HG02884 (cell line): ENCODE results near the gene CACNB2.
"Not testable (repeated sequence)": the region's sequence is repeated elsewhere in the genome, so short reads cannot be mapped to it uniquely, and the experiment has no call there.

Source experiments
- ATAC-seq: cut with Tn5 transposase; IDR thresholded peaks from one replicate; pipeline ENCODE4 v1.9.1; 2021; ENCODE audit warnings: mild to moderate bottlenecking, moderate library complexity; ENCODE audit not compliant: unreplicated experiment

Gene CACNB2

DNA sequence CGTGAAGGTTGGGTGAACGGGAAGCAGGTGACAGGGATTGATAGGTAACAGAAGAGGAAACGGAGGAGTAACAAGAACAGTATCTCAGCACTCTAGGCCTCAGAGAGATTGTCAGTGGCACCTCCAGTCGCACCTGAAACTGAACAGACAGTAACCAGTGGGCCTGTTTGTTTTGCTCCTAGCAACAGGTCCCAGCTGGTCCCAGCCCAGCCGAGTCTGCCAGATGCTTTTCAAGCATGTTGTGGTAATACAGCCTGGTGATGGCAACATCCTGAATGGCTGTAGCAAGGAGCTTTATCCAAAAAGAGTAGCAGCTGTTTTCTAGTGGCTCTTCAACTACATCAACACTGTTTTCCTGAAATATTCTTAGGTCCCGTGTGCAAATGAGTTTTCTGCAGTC, 4.7 kb downstream of the CACNB2 start:
- no peak for ATAC-seq

DNA sequence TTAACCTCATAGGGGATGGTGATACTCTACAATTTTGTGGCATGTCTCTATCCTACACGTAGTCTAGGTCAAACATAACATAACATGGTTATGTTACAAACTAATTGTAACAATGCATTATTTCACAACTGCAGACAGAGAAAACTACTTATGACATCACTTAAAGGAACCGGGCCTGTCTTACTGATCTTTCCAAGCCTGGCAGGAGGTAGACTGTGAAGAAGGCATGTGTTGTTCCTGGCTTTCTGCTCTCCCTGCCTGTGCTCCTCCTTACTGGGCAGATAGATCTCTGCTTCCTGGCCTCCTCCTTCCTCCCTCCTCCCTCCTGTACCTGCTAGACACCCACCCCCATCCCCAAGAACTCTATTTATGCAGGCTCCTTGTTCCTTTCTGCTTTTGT, 5.4 kb downstream of the CACNB2 start:
- ATAC-seq = no peak

GRCh38 chr10:18149196-18149800, 9.1 kb downstream of the CACNB2 start:
- ATAC-seq = no peak

- ATAC-seq = no peak
These were observed 11.2 kb downstream of the CACNB2 start for GRCh38 chr10:18151356-18151890.

- ATAC-seq = not testable (repeated sequence)
These were observed 13.2 kb downstream of the CACNB2 start for GRCh38 chr10:18153381-18153780.

- ATAC-seq = no peak
These were observed 15.1 kb downstream of the CACNB2 start for GRCh38 chr10:18155321-18155720.

GRCh38 chr10:18156797-18157196, 16.6 kb downstream of the CACNB2 start:
- not testable (repeated sequence) for ATAC-seq

DNA sequence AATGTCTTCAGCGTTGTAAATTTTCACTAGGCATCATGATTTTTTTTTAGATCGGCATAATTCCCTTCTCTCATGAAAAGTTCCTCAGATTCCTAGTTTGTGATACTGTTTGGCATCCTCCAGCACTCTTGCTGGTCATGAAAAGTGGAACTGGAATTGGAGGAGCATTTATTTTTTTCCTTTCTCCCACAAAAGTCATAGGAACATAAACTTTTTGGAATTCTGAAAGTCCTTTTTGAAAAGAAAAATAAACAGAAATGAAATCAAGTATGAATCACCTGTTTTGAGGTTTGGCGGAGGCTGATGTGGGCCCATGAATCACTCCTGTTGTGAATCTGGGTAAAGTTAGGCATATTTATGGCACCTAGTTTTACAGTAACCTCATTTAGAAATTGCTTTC, 17.7 kb downstream of the CACNB2 start:
- ATAC-seq = no peak

- ATAC-seq = no peak
These were observed 18.6 kb downstream of the CACNB2 start for GRCh38 chr10:18158773-18159265.

DNA sequence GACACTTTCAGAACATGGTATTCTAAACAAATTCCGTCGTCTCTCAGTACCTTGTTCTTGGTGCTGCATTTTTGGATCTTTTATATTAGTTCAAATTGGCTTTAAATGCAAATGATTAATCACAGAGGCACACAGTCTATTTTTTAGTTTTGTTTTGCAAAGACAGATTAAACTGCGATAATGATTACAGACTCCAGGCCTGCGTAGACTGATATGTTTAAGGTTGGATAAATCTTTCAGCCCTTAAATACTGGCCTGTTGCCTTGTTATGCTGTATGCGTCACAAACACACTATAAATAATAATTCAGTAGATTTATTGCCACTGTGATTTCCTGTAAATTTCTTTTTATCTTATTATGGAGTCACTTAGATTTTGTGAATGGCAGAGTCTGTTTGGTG, 19.3 kb downstream of the CACNB2 start:
- no peak for ATAC-seq

GRCh38 chr10:18162021-18162627, 21.9 kb downstream of the CACNB2 start:
- no peak for ATAC-seq

DNA sequence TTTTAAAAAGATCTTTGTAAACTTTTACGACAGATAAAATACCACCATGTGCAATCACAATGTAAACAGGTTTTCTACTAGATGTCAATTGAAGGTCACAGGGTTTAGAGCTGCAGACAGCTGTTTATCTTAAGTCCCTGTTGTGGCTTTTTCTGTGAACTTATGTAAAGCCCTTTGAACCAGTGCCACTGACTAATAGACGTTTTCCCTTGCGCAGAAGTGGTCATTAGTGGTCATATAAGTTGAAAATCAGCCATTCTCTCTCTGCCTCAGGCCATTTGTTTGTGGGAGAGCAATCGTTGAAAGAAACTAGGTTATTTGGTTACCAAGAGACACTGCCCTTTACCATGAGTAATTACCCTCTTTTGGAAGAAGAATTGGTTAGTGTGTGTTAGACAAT, 23.9 kb downstream of the CACNB2 start:
- no peak for ATAC-seq

GRCh38 chr10:18164748-18165361, 24.6 kb downstream of the CACNB2 start:
- no peak for ATAC-seq

GRCh38 chr10:18178854-18179483, 38.7 kb downstream of the CACNB2 start:
- no peak for ATAC-seq

DNA sequence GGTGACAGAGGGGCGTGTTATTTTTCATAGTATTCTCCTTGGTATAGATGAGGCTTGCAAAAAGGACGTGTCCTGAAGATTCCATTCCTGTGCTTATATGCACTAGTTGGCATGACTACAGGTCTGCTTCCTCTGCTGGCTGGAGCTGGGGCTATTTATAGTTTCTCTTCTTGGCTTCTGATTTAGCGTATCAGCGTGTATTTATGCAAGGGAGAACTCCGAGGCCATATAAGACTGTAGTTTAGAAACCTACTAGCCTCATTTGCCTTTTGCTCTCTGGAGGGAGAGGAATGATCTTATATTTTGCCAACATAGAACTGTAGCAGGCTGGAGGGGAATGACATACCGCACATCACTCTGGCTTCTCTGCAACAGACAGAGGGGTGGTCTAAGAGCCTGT, 39.7 kb downstream of the CACNB2 start:
- ATAC-seq = no peak

DNA sequence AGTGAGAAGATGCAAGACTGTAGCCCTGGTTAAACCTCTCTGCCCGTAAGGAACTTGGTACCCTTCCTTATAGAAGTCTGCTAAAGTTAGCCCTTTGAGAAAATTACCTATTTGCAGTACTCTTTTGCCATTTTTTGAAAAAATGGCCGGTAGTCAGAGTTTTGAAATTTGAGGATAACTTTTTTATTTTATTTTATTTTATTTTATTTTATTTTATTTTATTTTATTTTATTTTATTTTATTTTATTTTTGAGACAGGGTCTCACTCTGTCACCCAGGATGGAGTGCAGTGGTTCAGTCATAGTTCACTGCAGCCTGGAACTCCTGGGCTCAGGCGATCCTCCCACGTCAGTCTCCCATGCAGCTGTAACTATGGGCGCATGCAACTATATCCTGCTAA, 41.2 kb downstream of the CACNB2 start:
- not testable (repeated sequence) for ATAC-seq

DNA sequence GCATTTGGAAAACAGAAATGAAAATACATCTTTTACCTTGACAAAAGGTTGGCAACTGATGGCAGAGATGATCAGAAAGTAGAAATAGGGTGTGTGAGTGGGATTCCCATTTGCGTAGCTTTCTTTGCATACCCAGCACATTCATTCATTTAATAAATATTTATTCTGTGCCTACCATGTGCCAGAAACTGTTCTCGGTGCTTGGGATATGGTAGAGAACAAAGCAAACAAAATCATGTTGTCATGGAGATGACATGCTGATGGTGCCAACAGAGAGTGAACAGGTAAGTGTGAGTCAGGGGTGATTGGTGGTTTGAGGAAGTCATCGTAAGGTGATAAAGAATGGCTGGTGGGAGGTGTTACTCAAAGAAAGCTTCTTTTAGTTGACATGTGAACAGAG, 45.4 kb downstream of the CACNB2 start:
- no peak for ATAC-seq

DNA sequence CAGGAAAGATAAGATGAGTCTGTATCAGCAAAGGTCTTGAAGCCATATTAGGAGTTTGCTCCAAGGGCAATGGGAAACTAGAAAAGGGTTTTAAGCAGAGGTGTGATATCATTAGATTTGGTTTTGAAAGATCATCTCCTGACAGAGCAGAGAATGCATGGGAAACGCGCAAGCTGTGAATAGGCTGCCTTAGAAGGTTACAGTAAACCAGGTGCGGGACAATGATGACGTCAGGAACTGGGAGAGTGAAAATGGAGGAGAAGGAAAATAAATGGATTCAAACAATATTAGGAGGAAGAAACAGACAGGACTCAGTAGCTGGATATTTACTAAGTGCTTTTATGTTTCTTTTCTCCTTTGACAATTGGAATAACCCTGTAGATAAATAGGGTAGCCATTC, 50.6 kb downstream of the CACNB2 start:
- no peak for ATAC-seq

- ATAC-seq = no peak
These were observed 54.4 kb downstream of the CACNB2 start for GRCh38 chr10:18194634-18195033.

- ATAC-seq = no peak
These were observed 55.0 kb downstream of the CACNB2 start for GRCh38 chr10:18195060-18195799.
